GM21390 (cell line): Measurements from ENCODE around the gene MCRS1.
"Not testable (repeated sequence)": the region's sequence is repeated elsewhere in the genome, so short reads cannot be mapped to it uniquely, and the experiment has no call there.

Experiments
- ATAC-seq: cut with Tn5 transposase; IDR thresholded peaks from one replicate; pipeline ENCODE4 v1.9.1; 2021; ENCODE audit not compliant: unreplicated experiment

MCRS1 gene, protein sequence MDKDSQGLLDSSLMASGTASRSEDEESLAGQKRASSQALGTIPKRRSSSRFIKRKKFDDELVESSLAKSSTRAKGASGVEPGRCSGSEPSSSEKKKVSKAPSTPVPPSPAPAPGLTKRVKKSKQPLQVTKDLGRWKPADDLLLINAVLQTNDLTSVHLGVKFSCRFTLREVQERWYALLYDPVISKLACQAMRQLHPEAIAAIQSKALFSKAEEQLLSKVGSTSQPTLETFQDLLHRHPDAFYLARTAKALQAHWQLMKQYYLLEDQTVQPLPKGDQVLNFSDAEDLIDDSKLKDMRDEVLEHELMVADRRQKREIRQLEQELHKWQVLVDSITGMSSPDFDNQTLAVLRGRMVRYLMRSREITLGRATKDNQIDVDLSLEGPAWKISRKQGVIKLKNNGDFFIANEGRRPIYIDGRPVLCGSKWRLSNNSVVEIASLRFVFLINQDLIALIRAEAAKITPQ

DNA sequence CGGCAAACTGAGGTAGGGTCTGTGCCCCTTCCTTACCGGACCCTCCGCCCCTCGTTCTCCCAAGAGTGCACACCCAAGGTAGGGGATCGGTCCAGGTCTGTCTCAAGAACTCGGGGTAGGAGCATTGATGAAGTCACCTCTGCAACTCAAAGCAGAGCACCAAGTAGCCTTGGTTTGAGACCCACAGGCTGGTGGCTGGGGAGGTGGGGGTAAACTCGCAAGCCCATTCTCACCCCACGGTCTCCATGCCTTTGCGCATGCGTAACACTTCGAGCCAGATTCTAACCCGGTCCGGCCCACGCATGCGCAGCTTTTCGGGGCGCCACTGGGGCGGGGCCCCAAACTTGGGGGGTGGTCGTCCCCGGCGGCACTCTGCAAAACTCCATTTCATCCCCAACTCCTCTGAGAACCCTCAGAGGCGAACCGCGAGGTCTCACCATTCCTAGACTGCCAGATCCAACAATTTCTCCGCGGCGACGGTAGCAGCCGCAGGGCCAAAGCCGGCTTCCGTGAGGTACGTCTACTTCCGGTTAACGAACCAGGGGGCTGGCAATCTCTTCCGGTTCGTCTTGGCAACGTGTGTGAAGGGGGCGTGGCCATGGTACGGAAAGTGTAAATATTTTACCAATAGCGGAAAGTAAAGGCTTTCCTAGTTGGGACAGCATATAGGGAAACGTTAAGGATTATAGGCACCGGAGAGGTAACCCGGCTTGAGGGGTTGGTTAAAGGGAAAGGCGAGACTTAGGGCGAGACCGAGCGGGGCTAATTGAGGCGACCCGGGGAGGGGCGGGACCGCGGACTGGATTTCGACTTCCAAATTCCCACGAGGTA is at the start of gene MCRS1:
Gene MCRS1 (minus strand): TSS at position 532 of the 831 bp plus-strand sequence. CDS start 1,411 bp downstream, outside the sequence.
- ATAC-seq, result peak; percentile 87

DNA sequence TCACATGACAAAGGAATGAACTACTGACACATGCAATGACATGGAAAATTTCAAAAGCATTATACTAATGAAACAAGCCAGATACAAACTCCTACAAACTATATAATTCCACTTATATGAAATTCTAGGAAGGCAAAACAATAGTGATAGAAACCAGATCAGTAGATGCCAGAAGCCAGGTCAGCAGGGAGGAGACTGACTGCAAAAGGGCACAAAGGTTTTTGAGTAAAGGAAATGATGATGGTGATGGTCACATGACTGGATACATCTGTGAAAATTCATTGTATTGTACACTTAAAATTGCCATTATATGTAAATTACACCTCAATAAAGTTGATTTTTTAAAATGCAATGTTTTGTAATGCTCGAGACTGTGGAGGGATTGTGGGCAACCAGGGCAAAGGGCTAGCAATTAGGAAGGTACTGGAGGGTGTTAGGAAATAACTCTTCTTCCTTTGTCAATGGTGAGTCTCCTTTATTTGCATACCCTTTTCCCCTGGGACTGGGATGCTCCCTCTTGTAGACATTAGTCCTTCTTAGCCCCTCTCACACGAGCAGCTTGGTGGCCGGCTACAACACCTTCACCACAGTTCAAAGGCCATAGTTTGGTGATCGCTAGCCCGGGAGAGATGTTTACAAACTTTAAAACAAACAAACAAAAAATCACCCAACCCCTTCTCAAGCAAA is 48.7 kb upstream of the MCRS1 start:
- ATAC-seq, result no peak

DNA sequence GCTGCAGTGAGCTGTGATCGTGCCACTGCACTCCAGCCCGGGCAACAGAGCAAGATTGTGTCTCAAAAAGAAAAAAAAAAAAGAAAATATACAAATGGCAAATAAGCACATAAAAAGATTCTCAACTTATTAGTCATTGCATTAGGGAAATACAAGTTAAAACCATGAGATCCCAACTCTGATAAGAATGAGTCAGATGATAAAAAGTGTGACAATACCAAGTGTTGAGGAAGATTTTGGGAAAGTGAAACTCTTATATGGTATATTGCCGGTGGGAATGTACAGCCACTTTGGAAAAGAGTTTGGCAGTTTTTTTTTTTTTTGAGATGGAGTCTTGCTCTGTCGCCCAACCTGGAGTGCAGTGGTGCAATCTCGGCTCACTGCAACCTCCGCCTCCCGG is 47.8 kb upstream of the MCRS1 start:
- ATAC-seq, result no peak

DNA sequence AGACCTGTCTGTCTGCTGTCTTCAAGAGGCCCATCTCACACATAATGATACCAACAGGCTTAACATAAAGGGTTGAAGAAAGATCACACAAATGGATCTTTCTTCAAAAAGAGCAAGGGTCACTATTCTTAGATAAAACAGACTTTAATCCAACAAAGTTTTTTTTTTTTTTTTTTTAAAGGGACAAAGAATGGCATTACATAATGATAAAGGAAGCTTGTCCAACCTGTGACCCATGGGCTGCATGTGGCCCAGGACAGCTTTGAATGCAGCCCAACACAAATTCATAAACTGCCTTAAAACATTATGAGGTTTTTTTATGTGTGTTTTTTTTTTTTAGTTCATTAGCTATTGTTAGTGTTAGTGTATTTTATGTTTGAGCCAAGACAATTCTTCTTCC is 44.3 kb upstream of the MCRS1 start:
- no peak for ATAC-seq

DNA sequence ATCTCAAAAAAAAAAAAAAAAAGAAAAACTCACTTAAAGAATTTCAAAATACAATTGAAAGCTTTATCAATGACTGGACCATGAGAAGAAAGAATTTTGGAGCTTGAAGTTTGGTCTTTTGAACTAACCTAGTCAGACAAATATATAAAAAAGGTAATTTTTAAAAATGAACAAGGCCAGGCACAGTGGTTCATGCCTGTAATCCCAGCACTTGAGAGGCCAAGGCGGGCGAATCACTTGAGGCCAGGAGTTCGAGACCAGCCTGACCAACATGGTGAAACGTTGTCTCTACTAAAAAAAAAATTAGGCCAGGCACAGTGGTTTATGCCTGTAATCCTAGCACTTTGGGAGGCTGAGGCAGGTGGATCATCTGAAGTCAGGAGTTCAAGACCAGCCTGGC is 42.8 kb upstream of the MCRS1 start:
- not testable (repeated sequence) for ATAC-seq

DNA sequence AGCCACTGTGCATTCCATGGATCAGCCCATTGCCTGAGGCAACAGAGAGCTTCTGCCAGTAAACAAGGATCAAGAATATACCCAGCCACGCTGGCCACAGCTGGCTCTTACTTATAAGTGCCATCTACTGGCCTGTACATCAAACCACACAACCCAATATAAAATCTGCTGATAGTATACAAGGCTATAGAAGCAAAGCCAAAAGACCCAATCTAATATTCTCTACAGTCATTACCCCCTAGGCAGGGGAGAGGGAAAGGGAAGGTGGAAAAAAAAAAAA is 41.9 kb upstream of the MCRS1 start:
- ATAC-seq, result no peak

DNA sequence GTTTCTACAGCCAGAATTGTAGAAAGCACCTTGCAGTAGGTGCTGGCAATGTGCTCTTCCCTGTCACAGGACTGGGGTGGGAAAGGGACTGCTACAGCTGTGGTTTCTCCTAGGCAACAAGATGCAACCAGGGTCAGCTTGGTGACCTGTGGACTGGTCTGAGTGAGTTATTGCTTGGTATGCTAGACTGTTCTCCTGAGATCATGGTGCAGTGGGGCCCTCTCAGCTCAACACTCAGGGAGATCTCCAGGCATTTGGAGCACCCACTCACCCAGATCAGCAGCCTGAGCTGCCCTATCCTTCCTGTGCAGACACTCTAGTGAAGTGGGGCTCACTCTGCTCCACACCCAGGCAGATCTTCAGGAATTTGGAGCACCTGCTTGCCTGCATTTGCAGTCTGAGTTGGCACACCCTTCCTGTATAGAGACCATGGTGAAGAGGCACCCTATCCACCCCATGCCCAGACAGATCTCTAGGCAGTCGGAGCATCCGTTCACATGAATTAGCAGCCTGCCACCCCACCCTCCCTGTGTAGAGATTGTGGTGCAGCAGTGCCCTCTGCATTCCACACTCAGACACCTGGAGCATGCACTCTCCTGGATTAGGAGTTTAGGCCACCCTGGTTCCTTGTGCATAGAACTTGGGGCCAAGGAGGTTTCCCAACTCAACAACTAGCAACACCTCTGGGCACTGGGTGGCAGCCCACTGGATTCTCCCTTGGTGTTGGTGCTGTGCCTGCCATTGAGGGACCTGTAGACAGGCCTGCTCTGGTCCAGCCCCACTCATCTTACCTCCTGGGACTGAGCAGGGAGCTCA is 41.3 kb upstream of the MCRS1 start:
- ATAC-seq, result no peak

DNA sequence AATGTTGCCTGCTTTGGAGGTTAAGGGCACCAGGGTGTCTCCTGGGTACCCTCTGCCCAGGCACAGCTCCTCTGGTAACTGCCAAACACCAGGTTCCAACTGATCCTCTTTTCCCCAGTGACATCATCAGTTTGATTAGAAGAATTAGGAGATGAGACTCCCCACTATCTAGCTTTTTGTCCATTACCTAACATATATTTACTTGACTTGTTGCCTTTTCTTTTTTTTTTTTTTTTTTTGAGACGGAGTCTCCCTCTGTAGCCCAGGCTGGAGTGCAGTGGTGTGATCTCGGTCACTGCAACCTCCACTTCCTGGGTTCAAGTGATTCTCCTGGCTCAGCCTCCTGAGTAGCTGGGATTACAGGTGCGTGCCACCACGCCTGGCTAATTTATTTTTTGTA is 37.6 kb upstream of the MCRS1 start, which contains the start of gene FAM186B:
Gene FAM186B (minus strand): TSS at position 101 of the 400 bp plus-strand sequence. CDS start 162 bp downstream, outside the sequence.
- ATAC-seq, result not testable (repeated sequence)

DNA sequence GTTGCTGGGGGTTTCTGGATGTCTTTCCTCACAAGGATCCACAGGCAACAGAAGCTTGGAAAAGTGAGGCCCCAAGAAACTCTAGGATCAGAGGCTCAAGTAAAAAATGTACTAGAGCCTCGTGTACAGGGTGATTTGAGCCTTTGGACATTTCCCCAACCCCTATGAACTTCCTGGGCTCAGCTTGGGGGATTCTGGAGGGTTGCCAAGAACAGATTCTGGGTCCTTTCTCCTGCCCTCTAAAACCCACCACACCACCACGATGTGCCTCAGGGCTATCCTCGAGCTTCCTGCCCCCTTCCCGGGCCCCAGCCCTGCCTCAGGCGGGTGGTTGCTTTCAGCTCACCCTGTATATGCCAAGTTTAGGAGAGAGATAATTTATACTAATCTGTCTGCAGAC is 36.9 kb upstream of the MCRS1 start:
- ATAC-seq, result no peak

DNA sequence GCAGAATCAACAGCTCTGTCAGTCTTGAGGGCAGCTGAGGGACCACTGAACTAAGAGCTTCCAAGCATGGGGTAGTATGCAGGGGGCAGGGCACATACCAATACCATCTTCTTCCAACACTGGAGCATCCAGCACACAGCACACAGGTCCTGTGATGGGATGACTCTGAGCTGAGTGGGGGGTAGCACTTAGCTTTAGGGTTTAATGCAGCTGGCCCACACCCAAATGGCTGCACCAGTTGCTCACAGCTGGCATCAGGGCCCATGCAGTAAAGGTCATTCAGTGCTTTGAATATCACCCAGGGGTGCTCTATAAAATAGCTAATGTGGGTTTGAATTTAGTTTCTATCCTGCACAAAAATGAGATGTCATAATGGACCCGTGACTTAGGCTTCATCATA is 35.8 kb upstream of the MCRS1 start:
- ATAC-seq, result no peak

DNA sequence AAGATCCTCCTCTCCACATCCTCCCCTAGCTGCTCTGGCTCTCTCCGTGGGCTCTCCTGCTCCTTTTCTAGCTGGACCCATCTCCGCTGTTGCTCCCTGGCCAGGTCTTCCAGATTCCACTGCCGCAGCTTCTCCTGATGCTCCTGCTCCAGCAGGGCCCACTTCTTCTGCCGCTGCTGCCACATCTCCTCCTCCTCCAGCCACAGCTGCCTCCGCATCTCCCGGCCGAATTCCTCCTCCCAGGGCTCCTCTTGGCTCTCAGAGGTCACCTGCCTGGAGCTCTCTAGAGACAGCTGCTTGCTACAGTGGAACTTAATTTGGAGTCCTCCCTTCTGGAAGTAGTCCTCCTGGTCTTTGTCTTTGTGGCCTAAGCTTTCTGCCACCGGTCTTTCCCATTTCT is 32.0 kb upstream of the MCRS1 start:
- ATAC-seq, result no peak

DNA sequence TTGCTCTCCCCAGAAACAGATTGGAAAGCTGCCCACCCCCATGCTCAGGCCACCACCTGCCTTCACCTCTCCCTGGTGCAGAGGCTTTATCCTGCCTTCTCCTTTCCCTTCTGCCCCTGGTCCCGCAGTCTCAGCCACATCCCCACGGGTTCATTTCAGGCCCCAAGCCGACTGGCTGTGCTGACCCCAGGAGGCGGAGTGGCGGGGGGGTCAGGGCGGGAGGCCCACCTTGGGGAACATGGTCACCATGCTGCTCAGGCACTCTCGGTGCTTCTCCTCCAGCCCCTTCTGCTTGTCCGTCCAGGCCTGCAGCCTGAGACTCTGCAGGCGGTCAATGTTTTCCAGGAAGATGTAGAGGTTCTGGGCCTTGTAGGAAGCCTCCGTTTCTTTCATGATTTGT is 30.6 kb upstream of the MCRS1 start:
- ATAC-seq, result no peak

DNA sequence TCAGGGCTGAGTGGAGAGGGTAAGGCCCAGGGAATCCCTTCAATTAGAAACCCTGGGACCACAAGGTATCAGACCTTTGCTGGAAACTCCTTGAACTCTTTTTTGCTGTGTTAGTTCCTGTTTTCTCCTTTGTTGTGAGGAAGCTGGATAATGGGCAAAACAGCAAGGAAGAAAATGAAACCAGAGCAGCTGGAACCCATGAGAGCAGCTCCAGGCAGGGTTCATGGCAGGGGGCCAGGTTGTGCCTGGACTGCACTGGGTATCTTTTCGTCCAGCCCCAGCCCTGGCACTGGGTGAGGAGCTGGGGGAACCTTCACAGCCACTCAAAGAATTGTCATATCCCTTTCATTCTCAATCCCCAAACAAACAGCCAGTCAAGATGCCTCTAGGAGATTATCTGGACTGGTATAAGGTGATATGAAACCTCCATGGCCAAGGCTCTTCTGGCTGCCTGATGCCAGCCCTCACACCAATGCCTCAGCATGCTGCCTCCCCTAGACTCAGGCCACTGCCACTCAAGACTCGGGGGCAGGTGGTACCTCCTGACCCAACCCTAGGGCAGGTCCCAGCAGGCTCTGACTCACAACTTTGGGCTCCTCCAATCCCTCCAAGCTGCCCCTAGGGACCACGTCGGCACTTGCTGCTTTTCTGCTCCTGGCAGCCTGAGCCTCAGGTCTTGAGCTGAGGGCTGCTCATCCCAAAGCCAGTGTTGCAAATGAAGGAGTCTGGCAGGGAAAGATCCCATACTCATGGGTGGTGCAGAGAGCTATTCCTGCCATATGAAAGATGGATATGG is 21.0 kb upstream of the MCRS1 start:
- no peak for ATAC-seq

DNA sequence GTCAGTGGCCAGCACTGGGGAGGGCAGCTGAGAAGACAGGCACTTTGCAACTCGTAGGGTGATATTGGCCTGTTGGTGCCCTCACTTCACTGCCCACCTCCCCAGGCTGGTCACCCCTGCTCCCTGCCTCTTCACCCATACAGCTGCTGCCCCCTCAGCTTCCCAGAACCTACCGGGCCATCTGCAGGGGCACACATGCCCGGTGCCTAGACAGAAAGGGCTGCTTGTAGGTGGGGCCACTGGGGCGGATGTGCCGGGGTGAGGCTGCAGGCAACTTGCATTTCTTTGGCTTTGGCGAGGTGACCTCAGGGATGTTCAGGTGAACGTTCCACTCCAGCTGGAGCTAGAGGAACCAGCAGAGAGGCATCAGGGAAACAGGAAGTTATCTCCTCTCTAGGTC is 20.3 kb upstream of the MCRS1 start:
- no peak for ATAC-seq

DNA sequence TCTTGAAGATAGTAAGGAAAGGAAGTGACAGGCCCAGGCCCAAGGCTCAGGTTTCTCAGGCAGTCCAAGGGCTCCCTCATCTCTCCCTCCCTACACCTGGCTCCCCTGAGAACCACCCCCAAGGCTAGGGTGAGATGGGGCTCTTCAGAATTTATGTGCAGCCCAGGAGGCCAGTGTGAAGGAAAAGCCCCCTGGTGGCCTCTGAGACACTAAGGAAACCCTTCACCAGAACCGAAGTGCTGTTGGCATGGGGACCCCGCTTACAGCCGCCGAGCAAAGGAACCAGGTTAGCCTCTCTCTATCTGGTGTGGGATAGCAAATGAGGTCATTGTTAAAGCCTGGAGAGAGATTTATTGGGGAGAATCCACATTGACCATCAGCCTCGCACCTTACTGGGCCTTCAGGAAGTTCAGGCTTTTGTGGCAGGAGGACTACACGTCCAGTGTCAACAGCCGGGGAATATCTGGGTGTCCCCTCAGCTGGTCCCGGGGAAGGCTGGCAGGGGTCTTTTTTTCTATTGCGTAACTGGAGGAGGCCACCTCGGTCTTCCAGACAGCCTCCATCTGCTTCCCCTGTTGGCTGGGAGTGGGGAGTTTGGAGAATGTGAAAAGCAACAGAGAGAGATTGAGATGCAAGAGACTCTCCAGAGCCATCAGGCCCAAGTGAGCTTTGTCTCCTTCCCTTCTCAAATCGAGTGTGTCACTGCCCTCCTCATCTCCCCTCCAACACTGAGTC is 19.4 kb upstream of the MCRS1 start:
- ATAC-seq, result no peak

DNA sequence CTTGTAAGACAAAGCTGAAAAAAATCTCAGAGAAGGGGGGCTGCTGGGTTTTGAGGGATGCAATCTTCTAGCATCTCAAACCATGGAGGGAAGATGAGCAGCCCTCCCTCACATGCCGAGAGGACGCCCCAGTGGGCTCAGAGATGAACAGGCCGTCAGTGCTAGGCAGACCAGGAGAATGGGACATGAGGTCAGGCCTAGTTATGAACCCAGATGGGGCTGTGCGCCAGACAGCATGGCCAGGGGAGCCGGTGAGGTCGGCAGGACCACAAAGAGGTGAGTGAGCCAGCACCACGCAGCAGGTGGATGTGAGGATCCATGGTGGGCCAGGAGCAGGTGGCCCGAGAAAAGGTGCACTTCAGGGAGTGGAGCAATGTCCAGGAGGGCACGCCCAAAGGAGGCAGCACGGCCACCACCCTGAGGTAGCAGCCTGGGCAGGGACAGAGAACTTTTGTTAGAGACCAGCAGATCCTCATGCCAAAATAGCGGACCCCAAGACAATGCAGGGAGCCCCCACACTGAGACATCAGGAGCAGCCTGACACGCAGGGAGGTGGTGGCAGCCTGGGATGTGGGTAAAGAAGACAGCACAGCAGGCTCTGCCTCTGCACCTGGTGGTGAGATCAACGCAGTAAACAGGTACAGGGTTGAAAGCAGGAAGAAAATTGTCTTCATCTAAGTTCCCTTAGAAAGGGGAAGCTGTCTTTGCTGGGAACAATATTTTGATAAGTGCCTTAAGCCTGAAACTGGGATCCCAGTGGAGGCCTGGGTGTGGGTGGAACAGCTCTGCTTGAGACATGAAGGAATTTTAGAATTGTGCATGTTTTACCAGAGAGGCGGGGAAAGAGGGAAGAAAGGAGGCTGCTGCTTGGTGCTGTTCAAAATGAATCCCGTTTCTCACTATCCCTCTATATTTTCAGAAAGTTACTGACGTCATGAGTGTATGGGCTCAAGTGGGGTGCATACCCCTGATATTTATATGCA is 17.8 kb upstream of the MCRS1 start:
- ATAC-seq, result no peak

DNA sequence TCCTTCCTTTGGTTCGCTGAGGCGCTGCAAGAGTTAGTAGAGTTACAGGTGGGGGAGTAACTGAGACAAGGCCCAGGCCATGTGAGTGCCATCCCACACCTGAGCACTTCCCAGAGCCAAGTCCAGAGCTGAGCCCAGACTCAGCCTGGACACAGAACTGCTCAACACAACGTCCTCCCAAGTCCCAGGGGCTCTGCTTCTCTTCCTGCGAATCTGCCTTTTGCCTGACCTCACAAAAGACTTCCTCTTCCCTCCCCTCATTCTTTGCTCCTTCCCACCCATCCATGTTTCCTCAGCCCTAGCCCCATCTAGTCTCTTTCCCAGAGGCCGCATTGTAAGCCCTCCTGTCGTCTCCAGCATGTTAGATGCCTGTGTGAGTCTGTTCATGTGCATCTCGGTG is 16.6 kb upstream of the MCRS1 start:
- ATAC-seq, result no peak
